Germinal center (tissue), 1 donor: ENCODE data around the gene TMEM9B.
"Not testable (repeated sequence)": the region's sequence is repeated elsewhere in the genome, so short reads cannot be mapped to it uniquely, and the experiment has no call there.

Source experiments
- DNase-seq: peaks from one replicate; pipeline ENCODE4 v3.0.0; 2012; ENCODE audit warnings: mixed read lengths, low spot score

The TMEM9B gene

DNA sequence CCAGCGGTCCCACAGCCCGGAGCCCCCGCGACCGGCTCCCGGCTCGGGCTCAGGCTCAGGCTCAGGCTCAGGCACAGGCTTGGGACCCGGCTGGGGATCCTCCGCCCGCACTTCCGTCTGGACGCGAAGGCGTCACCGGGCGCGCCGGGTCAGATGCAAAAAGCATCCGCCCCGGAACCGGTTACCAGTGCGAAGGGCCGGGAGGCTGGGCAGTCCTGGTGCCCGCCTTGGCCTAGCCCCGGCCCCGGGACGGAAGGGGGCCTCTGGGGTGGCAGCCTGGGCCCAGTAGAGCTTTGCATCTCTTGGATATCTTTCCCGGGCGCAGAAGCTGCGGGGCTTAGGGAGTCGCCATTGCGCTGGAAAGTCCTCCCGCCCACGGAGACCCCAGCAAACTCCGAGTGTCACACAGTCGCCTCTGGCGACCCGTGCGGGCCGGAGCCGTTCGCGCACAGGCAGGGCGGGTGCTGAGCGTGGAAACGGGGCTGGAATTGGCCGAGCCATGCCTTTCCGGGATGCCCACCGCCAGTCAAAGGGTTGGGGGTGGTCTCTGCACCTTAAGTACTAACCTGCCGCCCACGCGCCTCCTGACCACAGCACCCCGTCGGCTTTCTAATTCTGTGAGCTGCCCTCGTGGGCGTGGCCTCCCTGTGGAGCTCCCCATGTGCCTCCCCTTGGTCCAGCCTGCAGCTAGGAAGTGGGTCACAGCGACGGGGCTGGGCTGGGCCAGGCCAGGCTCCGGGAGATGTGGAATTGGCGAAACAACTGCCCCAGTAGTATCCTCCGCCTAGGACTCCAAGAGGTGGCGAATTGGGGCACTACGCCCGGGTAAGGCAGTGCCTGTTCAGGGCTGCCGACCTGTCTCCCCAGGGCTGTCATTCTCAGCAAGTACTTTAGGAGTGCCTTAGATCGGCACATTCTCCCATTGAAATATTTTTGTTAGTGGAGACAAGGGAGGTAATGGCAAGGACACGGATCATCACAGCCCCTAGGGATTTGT, at the start of gene TMEM9B:
TMEM9B (minus strand) TSS at position 119 of the 997 bp plus-strand sequence. CDS start 129 bp downstream, outside the sequence.
- DNase-seq, result peak; percentile 82

DNA sequence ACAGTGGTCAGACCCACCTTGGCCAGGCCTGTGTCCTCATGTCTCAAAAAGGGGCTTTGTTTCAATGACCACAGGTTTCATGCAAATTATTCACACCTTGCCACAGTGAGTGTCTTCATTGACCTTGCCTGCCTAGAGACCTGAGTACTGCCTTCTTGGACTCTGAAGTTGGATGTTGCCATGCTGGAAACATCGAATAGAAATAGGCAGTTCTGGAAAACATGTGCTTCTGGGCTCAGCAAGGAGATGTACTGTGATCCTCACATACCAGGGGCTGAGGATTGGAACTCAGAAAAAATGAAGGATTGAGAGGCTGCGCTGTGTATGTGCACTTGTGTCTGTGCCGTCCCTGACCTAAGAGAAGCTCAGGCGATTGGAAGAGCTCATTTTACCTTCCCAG, 49.1 kb upstream of the TMEM9B start:
- no peak for DNase-seq

DNA sequence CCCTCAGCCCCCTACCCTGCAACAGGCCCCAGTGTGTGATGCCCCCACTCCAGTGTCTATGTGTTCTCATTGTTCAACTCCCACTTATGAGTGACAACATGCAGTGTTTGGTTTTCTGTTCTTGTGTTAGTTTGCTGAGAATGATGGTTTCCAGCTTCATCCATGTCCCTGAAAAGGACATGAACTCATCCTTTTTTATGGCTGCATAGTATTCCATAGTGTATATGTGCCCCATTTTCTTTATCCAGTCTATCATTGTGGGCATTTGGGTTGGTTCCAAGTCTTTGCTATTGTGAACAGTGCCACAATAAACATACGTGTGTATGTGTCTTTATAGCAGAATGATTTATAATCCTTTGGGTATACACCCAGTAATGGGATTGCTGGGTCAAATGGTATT, 45.3 kb upstream of the TMEM9B start:
- DNase-seq, result not testable (repeated sequence)

DNA sequence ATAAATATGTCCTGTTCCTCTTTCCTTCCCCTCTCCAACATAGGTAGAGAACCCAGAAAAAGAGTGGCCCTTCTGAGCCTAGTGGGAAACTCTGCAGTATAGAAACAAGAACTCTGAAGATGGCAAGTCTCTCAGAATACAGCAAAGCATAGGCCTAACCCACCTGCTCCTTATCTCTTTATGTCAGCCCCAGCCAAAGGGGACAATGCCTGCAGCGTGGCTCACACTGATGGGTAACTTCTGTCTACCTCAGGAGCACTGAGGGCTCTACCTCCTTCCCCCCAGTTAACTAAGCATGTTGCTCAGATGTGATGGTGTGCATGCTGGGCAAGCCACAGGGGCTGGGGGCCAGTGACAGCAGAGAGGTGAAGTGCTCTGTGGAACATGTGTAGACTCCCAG, 44.4 kb upstream of the TMEM9B start:
- DNase-seq, result no peak

DNA sequence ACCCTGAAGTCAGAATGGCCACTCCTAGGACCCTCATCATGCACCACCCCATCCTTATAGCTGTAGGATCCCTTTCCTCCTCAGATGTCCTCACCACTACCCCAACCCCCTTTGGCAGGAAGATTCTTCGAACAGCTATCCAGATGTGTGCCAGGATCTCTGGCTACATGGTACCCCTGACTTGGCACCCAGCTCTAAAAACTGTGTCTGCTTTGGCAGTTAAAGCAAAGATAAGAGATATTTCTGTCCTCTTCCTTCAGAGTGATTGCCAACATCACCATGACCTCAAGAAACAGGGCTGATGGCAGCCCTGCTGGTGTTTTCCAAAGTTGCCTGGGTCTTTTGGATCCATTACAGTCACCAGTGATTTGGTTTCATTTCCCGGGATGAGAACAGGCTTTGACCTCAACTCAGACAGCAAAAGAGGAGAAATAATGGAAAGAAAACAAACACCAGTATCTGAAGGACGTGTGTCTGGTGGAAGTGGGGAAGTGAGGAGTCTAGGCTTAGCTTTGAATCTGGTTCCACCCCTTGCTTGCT, 43.8 kb upstream of the TMEM9B start:
- DNase-seq, result no peak

DNA sequence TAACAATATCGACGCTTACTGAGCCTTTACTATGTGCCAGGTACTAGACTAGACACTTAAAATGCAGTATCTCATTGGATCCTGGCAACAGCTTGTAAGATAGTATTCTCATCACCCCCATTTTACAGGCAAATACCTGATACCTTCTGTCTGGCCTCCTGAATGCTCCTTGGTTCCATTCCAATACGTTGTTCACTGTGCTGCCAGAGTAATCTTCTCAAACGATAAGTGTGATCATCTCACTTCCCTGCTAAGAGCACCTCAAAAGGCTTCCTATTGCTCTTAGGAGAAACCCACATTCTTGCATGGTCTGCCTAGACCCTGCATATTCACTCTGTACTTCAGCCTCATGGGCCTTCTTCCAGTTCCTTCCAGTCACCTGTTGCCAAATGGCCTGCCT, 40.8 kb upstream of the TMEM9B start:
- DNase-seq, result no peak

DNA sequence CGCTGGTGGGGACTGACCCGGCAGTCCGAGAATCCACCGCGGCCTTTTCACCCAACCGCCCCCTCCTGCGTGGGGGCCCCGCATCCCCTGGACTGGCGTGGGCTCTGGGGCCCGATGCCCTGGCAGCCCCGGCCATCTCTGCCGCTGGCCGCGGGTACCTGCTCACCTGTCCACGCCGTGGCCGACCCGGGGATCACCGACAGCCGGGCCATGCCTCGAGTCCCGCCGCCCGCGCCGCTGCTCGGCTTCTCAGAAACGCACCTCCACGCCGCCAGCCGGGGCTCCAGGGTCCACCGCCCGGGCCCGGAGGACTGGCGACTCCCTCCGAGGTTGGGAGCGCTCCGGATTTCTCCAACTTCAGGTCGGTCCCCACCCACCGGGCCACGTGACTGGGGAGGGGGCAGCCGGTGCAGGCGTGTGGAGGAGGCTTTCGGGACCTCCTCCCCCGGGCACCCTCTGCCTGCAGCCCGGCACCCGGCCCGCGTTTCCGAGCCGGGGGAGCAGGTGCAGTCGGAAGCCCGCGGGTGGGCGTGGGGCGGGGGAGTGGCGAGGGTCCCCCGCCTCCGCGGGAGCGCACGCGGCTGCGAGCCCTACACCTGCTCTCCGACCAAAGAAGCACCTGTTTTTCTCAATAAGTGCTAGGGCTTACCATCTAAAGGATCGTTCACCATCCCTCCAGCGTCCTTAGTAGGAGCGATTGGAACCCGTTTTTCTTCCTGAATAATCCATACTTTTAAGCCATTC, 40.1 kb upstream of the TMEM9B start:
- no peak for DNase-seq

DNA sequence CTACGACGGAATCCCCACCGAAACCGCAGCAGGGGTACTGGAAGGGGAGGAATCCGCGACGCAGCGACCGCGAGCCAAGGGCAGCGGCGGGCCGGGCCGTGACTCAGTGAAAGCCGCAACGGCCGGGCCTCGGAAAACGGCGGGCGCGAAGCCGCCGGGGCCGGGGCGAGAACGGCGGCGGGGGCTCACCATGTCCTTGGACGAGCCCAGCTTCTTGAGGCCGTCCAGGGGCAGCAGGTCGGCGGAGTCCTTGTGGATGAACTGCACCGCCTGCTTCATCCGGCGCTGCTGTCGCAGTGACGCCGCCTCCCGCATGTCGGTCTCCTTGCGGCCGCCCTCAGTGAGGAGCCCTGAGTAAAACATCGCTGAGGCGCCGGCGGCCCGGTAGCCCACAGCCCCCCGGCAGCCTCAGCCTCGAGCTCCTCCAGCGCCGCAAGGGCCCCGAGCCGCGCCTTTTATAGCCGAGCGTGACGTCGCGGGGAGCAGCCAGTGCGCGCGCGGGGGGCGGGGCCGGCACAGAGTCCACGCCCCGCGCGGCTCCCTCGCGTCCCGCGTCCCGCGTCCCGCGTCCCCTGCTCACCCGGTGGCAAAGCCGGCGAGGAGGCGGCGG, 39.4 kb upstream of the TMEM9B start, which contains the start of gene NRIP3:
NRIP3 (minus strand) TSS at position 429 of the 610 bp plus-strand sequence; CDS start at position 363, 66 bp downstream.
- DNase-seq, result peak; percentile 74

DNA sequence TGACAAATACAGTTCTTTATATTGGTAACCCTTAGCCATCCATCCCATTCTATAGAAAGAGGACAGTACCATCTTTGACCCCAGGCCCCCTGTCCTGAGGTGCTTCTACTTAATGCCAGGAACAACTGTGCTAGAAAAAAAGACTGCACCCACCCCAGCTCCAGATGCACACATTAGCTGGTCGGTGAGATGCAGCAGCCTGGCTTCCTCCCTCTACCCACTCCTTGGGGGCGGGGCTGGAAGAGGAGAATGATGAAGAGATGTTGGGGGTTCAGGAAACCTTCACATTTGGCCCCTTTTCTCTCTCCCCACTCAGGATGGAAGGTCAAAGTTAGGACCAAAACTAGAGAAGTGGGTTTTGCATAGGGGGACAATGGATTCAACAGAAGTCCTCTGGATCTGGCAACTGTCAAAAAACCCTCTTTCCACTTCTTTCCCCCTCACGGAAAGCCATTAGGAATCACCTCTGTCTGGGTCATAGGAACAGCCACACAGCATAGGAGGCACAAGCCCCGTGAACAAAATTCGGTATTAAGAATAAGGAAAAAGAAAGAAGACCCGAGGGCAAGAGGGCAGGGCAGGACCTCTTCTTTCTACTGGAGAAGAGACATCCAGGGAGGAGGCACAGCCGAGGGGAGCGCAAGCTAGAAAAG, 38.8 kb upstream of the TMEM9B start:
- no peak for DNase-seq

DNA sequence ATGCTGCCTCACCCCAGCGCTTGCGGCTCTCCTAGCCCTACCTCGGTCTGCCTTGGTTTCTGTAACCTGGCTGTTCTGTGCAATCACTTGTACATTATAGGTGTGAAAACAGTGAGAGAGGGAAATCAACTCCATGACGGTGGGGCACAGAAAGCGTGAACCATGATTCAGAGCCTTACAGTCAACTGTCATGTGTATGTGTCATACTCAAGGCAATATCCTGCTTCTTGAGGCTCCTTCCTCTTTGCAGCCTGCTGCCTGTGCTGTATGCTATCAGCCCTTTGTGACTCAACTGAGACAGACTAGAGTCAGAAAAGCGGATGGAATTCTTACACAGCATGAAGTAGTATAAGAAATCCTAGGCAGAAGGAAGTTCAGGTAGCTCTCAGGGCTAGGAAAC, 37.5 kb upstream of the TMEM9B start:
- DNase-seq, result no peak

DNA sequence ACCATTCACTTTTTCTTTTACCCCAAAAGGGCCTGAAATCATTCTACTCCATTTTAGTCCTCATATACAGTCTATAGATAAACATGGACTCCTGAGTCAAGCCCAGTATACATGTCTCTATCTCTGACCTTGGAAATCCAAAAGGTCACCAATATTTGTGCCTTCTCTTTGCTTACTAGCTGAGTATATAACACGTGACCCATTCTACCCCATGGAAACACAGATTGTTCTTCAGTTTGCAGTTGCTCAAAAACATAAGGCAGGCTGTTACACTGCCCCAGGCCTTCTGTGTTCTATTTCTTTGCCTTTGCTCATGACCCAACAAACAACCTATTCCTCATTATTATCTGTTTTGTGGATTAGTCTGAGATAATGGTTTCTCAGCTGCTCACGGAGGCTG, 33.8 kb upstream of the TMEM9B start:
- no peak for DNase-seq

DNA sequence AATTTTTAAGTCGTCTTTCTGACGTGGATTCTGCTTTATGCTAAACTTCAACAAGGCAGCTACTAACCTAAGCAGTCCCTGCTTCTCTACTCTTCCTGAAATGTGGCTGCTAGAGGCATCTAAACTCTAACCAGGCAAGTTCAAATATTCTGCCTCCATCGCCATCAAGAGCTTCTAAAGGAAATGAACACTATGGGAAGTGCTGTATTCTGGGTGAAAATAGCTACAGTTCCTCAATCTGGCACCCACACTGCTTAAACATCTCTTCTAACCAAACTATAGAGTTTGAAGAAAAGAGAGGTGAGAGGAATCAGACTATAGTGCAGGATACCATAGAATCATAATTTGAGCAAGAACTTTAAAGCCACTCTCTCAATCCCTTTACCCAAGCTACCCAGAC, 33.2 kb upstream of the TMEM9B start:
- DNase-seq, result no peak

DNA sequence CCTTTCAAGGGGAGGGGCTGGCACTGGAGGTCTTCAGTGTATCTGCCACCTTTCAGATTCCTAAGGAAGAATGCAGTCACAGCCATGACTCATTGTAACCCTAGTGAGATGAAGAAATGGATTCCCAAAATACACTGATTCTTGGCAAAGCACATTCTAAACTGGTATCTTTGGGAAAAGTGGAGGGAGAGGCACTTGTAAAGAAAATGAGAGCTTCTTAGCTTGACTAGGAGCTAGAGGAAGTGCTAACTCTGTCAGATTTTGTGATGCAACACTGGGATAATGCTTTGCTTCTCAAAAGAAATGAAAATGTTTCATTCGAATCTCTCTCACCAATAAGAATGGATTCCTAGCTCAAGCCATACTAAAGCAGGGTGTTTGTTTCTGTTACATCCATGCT, 25.2 kb upstream of the TMEM9B start:
- DNase-seq, result no peak

DNA sequence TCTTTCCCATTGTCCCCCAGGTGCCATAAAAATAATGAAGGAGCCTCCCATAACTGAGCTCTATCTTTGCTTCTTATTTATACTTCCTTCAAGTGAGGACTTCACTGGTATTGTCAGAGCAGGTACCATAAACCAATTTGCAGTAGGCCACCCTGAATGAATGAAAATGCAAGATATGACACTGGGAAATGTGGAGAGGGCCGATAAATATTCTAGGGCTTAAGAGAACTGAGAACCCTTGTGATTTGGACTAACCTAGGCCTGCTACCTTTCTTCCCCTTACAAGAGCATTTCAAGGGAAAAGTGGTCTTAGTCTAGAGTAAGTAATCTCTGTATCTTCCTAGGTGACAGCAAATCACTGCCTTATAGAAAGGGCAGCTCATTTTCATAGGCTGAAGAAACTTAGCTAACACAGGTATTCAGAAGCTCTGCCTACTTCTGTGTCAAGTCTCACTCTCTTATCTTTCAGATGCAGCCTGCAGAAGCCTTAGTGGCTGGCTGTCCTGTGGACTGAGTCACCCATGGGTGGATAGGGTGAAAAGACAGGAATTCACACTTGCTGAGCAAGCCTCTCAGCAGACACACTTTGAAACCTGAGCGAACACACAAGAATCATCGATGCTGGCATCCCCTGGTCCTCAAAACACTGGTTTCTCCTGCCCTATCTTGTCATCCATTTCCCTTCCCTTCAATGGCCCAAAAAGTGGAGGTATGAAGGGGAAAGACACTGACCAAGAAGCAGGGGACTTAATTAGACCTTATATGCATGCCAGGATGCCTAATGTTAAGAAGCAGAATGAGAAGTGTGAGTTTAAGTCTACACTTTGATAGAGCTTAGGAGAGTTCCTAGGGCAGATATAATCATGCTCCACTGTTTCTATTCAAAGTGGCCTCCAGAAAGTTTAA, 24.3 kb upstream of the TMEM9B start:
- DNase-seq, result no peak

DNA sequence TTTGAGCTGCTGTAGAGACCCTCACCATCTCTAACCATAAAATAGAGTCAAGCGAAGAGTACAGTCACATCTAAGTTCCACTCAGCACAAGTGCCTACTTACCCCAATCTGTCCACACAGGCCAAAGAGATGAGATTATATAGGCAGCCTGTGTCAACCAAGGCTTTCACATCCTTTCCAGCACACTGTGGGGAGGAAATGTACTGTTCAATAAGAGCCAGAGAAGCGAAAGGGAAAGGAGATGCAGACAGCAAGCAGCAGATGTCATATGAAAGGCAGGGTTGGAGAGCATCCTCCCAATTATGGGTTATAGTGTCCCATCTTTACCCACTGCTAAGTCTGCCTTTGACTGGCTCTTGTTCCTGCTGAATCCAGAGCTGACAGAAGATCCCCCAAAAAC, 23.2 kb upstream of the TMEM9B start:
- DNase-seq, result no peak

DNA sequence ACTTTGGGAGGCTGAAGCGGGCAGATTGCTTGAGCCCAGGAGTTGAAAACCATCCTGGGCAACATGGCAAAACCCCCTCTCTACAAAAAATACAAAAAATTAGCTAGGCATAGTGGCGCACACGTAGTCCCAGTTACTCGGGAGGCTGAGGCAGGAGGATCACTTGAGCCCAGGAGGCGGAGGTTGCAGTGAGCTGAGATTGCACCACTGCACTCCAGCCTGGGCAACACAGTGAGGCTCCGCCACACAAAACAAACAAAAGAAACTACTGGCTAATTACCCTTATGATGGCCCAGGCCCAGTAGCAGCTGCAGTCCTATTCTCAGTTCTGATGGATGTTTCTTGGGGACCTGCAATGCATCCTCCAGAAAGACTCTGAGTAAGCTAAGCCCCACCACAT, 22.5 kb upstream of the TMEM9B start:
- DNase-seq, result not testable (repeated sequence)

DNA sequence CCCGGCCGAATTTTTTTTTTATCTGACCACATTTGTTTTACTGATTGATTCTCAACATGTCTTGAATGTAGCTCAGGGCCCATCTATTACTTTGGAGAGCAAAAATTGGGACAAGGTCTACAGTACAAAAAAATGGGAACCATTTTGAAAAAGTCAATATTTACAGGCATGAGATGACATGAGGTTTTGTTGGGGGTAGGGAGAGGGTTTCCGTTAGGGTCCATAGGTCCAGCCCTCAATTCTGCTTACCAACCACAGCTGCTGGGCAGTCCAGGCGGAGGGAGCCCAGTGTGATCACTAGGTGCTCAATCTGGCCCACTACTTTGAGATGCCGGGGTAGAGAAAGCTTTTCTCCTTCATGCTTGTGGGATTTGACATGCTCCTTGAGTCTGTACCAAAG, 21.2 kb upstream of the TMEM9B start:
- no peak for DNase-seq

DNA sequence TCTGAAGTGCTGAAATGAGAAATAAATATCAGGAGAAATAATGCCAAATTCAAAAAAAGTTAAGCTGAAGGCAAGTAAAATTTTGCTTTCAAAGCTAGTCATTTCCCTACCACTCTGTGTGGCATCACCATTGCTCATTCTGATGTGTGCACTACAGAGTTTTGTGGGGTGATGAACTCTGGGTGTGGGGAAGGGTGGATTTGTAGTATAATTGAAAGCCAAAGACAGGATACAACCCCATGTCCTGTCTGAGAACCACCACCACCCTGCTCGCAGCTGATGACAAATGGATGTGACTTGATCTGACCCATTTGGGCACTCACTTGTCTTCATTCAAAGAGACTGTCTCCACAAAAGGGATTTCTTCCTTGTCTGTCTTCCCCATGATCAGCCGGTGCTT, 19.3 kb upstream of the TMEM9B start:
- no peak for DNase-seq

DNA sequence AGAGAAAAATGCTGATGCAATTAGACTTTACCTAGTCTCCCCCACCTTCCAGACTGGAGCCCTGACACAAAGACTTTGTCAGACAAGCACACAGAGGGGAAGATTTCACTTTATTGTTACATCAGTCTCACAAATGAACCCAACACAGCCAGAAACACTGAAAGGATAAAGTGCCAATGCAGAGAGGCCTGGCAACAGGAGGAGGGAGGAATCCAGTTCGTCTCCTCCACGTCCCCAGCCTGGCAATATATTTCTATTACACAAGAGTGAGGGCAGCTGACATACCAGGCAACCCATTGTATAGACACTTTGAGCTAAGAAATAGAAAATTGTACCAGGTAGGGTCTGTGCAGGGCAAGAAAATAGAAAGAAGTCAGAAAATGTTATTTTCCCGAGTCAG, 16.2 kb upstream of the TMEM9B start:
- DNase-seq, result no peak

DNA sequence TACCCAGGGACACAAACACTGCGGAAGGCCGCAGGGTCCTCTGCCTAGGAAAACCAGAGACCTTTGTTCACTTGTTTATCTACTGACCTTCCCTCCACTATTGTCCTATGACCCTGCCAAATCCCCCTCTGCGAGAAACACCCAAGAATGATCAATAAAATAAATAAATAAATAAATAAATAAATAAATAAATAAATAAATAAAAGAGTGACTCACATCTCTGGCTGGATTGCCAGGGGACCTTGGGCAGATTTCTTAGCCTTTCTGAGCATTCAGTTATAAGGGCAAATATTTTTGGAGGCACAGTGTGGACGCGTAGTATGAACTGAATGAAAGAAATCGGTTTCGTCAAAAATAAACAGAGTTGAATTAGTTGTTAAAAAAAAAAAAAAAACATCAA, 15.1 kb upstream of the TMEM9B start:
- DNase-seq, result not testable (repeated sequence)

DNA sequence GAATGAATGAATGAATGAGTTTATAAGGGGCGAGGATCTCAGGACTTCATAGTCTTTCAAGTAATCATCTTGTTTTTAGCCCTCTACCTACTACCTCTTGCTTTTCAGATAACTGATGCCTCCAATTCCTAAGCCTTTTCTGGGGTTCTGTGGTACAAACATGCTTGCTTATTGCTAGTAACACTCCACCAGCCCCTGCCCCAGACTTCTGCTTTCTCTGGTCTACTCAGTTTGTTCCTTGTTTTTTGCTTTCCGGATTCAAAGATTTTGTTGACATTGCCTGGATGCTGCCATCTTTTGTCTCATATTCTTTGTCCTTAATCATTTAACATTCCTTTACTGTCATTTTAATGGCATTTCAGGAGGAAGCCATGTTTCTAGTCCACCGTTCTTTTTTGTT, 8.9 kb upstream of the TMEM9B start:
- no peak for DNase-seq
